Fibroblast of skin of back (primary cell): ENCODE data around the gene SVEP1.

ENCODE experiments used
- DNase-seq: peaks from one replicate; pipeline ENCODE4 v3.0.0-alpha.2; 2013

Gene SVEP1

DNA sequence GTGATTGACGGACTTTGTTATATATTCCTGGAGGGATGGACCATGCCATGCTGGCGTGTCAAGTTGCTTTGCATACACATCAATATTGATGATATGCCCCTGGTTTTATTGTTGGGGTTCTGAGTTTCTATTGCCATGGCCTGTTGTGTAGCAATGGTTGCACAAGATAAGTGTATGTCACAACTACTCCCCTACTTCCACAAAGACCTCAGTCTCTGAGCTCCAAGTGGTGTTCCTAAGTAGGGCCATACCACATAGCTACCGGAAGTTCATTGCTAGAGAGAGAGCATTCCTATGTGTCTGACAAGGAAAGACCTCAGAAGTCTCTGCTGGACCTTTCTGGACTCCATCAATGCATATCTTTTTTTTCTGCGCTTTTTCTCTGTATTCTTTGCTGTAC, 261.6 kb downstream of the SVEP1 start:
- DNase-seq = no peak

DNA sequence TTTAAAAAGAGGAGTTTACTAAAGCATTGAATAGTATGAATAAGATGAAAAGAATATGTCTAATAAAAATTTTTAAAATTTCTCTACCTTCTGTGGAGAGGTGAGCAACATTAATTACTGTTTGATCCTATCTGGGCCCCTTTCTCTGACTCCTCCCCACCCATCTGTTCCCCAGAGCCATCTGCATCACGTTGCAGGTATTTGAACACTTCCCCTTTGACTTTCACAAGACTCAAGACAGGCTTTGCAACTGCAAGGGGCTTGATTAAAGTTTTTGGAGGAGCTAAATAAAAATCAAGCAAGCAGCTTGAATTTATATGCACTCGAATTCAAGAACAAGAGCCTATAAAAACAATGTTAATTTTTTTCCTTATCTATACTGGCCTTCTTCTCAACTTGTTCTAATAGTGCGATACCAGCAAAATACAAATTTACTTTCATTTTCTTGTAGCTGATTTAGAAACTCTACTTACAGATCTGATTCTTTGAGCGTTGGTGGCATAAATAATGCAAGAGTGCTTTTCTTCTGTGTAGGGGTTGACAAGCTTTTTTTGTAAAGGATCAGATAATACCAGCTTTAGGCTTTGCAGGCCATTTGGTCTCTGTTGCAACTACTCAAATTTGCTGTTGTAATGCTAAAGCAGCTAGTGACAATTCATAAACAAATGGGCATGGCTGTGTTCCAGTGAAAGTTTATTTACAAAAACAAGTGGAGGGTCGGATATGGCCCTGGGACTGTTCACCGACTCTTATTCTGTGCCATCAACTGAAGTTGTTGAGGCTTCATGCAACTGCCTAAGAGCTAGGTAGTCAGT, 263.1 kb downstream of the SVEP1 start:
- no peak for DNase-seq
